Measurements from ENCODE around the gene ADAT3.

Gene ADAT3

DNA sequence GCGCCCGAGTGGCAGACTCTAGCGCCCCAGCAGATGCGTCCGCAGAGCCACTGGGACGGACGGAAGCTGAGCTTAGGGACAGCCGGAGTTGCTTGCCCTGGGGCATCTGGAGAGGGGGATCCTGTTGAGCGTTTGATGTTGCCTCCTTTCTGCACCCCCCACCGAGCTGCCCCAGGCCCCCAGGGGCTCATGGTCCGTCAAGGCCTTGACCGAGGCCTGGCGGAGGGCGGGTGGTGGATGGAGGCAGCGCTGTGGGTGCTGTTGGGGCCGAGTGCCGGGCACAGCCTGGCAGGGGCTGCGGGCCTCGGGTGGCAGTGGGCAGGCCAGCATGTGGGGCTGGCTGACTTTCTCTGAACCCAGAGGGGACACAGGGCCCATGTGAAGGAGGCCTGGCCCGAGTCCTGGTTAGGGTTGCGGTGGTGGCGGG is 38.5 kb downstream of the ADAT3 start:
- DNase-seq = no peak

DNA sequence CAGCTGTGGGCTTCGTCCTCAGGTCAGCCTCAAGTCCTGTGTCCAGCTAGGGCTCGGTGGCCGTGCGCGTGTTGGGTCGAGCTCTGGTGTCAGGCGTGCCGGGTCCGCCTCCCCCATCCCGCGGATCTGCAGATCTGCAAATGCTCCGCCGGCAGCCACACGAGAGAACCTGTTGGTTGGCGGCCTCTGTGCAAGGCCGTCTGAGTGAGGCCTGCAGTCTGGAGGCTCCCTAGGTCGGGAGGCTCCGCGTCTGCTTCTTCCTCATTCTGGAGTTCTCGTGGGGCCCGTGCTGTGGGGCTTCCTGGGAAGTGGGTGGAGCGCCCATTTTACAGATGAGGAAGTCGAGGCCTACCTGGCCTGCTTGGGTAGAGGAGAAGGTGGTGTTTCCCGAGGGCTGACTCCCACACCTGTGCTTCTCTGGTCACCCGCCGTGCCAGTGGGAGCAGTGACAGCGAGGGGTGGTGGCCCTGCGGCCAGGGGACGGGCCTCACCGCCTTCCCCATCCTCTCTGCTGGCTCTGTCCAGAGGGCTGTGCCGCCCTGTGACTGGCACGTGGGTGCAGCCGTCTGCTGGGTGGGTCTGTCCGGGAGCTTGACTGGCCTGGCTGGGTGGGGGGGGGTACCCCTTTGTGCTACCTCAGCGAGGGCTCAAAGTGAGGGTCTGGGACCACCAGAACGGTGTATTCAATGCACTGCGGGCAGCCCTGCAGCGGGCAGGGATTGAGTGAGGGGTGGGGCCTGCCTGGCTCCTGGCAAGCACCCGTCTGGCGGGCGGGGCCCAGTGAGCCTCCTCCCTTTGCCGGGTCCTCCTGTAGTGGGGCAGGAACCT is 39.1 kb downstream of the ADAT3 start:
- DNase-seq = no peak

DNA sequence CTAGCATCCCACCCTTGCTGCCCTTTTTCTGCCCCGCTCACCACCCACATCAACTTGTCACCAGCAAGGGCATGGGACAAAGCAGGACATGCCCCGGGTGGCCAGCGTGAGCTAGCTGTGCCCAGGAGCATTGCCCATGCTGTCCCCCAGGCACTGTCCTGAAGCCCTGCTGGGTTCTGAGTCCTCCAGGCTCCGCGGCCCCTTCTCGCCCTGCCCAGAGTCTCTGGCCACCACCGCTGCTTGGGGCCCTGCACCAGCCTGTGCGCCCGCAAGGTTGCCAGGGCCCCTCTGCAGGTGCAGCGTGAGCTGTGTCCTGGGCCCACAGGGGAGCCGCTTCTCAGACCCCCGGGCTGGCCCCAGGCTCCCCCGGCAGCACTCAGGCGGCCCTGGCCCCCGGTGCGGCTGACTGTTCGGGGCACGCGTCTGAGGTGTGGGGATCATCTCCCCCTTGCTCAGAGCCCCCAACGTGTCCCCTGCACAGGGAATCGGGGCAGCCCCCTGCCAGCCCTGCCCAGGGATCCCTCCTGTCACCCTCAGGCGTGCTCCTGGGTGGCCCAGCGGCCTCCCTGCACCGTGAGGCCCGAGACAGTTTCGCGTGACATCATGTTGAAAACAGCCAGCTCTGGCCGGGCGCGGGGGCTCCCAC is 39.8 kb downstream of the ADAT3 start:
- DNase-seq = no peak

DNA sequence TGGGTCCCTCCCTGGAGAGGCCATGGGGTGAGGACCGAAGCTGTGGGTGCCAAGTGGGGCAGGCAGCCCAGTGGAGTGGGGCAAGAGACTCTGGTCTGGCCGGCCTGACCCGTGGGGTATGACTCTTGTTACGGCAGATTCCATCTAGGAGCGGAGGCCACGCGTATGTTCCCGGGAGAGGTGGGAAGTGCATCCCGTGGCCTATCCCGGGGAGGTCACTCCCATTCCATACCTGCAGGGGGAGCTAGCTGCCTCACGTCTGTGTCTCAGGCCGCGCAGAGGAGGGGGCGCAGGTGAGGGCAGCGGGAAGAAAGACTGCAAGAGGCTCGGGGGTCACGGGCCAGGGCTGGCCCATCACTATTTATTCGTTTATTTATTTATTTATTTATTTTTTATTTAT is 40.7 kb downstream of the ADAT3 start:
- peak; percentile 12 for DNase-seq

DNA sequence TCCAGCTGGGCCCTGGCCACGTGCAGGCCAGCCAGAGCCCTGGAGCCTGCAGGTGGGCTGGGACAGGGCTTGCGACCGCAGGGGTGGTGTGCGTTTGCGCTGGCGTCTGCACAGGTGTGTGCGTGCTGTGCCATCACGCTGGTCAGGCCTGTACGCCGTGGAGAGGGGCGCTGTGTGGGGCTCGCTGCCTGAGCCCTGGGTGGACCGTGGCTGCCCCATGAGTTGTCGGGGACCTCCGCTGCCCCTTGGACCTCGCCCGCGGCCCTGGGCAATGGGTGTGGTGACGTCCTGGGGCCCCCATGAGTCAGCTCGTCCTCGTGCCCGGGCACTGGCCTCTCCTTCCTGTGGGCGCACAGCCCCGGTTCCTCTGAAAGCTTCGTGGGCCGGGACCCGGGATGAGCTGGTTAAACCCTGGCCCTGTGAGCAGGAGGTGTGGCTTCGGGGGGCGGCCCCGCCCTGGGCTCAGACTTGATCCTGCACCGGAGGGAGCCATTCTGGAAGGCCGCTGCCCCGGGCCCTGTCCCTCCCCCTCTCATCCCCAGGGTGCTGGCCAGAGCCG is 42.5 kb downstream of the ADAT3 start:
- DNase-seq = no peak

DNA sequence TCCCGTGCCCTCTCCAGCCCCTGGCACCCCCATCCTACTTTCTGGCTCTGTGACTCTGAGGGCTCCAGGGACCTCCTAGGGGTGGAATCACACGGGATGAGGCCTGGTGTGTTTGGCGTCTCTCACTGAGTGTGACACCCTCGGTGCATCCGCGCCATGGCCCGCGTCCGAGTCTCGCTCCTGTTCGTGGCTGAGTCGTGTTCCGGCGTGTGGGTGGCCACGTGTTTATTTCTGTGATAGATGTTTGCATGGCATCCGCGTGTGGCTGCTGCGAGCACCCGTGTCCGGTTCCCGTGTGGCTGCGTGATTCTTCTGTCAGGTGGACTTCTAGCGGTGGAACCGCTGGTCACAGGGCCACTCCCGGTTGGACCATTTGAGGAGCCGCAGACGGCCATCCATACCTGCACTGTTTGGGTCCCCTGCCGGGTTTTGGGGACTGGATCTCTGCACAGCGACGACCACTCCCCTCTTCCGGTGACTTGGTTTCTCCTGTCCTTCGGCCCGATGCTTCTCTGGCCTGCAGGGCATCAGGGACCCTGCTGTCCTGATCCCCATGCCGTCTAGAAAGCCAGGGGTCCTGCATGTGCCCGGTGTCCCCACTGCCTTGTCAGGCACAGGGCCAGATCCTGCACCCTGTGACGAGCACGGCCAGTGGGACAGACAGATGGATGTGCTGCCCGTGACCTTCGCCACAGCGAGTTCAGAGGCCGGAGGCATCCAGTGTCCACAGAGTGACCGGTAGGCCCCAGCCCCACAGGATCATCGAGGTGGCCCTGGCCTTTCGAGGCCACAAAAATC is 44.3 kb downstream of the ADAT3 start:
- no peak for DNase-seq

DNA sequence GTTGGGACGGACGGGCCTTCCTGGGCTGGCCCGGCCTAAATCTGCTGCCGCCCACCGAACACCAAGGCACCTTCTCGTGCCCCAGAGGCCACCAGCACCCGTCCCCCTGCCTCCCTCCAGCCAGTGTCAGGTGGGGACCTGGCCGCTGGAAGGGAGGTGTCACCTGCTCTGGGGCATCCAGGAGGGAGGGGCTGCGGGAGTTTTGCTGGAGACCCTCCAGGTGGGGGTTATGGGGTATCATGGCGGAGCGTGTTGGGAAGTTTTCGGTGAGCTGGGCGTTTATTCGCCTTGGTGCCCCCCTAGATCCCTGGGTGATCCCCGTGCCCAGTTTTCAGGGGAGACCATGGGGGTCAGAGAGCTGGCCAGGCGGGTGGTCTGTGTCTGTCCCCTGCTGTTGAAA is 45.4 kb downstream of the ADAT3 start:
- no peak for DNase-seq

DNA sequence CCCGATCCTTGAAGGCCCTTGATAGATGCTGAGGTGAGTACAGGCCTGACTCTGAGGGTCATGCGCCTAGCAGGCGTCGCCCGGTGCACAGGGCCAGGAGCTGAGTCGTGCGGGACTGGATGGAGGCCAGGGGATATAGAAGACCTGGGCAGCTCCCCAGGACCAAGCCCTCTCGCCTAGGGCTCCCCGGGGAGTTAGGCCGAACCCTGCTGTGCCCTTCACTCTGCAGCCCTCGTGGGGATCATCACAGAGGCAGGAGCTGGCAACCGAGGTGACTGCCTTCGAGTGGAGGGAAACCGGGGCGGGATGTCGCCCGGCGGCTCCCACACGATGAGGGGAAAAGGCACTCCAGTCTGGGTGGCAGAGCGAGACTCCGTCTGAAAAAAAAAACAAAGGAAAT is 47.4 kb downstream of the ADAT3 start:
- no peak for DNase-seq

DNA sequence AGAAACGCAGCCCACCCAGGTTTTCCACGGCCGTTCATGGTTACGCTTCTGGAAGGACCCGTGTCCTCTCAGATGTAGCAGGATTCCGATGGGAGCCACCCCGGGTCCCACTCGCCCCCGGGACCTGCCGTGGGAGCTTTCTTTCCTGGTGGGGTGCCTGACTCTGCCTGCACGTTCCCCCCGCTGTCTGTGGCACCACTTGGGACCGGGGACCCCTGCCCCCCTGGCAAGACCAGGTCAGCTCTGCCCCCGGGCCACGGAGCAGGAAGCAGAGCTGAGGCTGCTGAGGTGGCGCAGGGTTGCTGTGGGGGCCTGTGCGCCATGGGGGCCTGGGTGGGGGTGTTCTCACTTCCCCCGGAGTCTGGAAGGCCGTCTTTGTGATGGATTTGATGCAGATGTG is 47.8 kb downstream of the ADAT3 start:
- no peak for DNase-seq

DNA sequence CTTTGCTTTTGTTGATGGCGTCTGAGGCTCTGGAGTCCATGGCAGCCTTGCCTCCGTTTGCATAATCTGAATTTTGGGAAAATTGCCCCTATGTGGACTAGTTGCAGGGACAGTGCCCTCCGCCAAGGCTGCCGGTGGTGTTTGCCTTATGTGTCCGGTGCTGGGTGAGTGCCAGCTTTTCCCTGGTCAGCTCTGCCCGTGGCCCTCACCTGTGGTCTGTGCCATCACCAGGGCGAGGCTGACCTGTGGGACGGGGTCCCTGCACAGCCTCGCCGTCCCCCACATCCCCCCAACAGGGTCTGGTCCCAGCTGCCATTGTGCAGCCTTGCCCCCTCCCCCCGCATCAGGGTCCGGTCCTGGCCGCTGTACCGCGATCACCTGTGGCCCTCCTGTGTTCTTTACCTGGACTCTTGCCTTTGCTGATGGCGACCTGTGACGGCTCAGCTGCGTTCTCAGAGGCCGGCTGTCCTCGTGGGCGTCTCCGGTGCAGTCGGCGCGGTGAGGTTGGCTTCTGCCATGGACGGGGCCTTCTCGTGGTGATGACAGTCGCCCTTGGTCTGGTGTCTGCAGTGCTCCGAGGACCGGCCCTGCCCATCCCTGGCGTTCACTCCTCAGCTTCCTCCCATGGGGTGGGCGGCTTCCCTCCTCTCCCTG is 48.4 kb downstream of the ADAT3 start:
- DNase-seq = no peak

DNA sequence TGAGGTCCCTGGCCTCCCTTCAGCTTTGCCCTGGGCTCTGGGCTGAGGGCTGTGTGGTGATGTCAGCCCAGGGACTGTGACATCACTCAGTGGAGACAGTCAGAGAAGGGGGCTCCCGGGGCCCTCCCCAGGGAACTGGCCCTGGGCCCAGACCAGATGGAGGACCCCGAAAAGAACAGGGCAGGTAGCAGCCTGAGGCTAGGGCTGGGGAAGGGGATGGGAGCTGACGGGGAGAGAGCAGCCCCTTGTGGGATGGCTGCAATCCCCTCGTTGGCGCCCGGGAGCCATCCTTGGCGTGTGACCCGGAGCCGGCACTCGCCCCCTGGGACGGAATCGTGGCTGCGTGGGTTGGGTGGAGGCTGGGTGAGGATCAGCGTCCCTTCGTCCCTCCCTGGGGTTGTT is 49.3 kb downstream of the ADAT3 start:
- no peak for DNase-seq

DNA sequence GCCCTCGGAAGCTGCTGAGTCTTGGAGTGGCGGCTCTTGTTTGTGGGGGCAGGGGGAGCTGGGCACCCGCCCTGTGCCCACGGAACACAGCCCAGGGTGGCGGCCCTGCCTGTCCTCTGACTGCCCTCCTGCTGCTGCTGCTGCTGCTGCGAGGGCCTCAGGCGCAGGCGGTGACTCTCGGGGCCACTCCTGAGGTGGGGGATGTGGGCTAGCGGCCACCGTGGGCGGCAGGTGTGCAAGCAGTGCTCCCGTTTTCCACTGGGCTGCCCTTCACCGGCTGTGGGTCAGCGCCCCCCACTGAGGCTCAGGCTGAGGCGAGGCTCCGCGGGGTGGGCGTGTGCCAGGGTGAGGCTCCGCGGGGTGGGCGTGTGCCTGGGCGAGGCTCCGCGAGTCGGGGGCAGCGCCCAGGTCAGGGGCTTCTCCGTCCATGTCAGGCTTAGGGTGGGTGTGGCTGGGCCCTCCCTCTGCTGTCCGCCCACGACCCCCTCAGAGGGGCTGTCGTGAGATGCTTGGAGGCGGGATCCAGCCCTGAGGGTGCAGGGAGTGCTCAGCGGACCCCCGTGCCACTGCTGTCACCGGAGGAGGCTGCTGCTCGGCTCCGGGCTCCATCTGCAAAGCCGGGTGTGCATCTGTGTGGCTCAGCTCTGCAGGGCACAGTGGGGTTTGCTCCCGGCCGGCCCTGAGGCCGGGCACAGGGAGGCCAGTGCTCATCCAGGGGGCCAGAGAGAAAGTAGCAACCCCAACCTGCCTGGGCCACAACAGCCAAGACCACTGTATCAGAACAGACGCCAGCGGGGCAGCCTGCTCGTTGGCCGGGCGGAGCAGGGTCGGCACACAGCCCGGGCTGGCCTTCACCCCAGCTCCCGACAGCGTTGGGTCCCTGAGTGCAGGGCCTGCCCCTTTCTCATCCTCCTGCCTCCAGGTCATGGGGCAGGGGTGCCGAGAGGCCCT is 50.2 kb downstream of the ADAT3 start:
- no peak for DNase-seq

DNA sequence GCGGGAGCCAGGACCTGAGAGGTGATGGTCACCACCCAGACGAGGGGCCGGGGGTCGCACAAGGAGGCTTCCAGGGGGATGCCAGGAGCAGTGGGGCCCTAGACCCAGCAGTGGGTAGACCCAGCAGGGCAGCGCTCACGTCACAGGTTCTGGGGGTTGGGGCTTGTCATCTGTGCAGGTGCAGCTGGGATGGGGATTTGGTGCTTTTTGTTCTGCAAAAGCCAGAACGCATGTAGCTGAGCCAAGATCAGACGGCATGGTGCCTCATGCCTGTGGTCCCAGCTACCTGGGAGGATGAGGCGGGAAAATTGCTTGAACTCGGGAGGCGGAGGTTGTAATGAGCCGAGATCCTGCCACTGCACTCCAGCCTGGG is 50.9 kb downstream of the ADAT3 start:
- DNase-seq = no peak

DNA sequence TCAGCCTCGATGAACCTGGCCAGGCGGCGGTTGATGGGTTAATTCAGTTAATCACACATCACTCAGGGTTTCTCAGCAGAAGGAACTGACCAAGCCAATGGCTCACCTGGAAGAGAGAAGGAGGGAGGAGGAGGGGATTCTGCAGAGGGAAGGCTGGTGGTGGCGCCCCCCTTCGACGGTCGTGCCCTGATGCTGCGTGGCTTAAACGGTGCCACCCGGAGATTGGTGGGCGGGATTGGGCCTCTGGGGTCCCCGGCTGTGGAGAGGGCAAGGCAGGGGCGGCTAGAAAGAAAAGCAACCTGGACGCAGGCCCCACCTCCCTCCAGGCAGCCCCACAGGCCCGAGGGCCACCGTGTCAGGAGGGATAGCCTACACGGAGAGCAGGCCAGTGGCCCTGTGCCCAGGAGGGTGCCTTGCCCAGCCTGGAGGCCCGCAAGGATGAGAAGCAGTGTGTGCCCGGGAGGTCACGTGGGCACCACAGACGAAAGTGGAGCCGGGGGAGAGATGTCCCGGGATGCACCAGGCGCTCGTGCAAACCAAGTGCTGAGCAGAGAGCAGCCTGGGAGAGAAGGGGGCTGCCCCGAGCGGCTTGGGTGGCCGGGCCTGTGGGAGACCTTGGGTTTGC is 51.8 kb downstream of the ADAT3 start:
- no peak for DNase-seq

DNA sequence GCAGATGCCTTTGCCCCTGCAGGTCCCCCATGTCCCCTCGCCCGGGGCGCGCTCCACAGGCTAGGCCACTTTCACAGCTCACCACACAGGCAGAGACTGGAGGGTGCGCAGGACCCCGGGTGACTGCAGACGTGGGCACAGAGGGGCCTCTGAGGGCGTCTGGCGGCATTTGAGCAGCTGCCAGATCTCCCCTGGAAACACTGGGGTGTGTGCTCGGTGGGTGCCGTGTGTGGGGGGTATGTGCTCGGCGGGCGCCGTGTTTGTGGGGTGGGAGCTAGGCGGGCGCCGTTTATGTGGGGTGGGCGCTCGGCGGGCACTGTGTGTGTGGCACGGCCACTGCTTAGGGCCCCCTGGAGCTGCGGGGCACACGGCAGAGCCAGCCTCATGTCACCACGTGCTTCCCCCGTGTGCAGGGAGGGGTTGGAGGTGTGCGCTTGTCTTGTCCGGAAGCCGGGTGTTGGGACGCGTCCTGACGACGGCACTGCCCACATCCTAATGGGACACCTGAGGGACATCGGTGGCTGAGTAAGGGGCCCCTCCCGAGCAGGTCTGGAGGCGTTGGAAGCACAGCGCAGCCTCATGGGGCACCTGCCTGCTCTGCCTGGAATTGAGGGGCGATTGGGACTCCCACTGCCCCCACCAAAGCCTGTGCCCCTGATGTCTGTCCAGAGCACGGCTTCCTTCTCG is 52.5 kb downstream of the ADAT3 start:
- DNase-seq = no peak

DNA sequence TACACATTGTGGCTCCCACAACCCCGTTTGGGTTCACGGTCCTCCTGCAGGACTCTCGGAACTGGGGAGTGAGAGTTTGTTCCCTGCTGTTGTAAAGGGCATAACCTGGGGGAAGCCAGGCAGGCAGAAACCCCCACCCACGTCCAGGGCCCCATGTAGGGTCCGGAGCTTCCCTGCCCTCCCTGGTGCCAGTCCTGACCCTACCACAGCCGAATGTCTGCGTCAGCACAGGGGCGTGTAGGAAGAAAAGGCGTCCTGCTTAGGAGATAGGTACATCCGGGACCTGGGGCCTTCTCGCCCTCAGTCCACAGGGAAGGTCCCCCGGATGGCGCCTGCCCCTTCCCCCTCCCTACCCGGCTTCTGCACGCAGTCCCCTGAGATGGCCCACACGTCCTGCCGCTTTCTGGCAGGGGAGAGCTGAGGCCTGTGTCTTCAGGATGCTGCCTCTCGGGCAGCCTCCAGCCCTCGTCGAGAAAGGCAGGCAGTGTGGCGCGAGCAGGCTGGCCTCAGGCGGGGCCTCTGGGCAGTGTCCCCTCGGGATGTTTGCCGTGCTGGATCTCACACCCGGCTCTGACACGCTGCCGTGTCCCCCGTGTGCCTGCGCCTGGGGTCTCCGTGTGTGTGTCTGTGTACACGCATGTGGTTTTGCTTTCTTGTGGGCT is 54.9 kb downstream of the ADAT3 start:
- no peak for DNase-seq

DNA sequence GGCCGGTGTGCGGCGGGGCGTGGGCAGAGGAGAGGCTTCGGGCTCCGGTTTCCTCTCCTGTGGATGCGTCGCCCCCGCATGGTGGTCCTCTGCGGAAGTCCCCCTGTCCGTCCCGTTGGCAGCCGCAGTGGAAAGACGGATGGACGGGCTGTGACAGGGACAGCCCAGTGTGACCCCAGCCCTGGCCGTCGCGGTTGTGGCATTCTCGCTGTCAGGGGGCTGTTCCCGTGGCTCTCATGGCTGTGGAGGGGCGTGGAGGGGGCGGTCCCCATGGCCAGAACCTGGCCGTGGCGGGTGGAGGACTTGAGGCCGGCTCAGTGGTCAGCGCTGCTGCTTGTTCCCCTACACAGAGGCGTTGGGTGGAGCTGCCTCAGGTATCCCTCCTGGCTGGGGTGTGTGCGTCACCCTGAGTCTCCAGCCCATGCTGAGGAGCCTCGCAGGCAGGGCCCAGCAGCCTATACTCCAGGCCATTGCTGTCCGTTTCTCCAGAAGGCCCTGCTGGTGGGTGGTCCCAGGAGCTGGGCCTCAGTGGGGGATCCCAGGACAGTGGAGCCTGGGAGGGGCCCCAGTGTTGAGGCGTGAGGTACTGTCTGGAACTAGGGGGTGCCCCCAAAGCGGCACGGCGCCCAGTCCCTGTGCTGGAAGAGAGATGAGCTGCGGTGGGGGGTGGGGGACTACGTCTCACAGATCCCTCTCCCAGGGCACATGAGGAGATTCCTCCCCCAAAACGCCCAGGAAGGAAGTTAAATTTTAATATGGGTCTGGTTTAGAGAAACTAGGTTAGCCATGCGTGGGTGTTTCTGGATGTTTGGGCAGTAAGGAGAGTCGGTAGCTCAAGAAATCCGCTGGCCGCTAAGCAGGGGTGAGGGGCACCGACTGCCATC is 56.0 kb downstream of the ADAT3 start:
- no peak for DNase-seq

DNA sequence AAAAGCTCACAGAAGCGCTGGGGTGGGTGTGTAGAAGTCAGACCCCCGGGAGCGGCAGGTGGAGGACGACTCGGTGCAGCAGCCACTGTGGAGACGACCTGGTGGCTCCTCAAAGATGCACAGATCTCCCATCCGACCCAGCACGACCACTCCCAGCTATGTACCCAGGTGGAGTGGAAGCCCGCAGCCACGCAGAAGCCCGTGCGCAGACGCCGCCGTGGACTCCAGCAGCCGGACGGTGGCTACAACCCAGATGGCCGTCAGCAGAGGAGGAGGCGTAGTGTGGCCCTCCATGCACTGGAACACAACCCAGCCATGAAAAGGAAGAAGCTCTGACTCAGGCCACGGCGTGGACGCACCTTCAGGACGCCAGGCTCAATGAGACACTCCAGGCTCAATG is 57.5 kb downstream of the ADAT3 start:
- no peak for DNase-seq

All from OCI-M1 (cell line).